H1 (cell line): ENCODE measurements around the gene SUPT7L. TPM values are rescaled to one million over a fixed set of nuclear protein-coding genes. Genes with fewer than 3 reads are reported as not detected.

ENCODE experiments used
- CTCF ChIA-PET: fragments of 300-600 bp; sonication (Branson Sonifier 250); formaldehyde crosslinking; loops from one replicate; lab custom pipeline; 2021; ENCODE audit not compliant: partially characterized antibody; lab: Charles Lee
- POLR2A ChIA-PET: fragments of 300-600 bp; sonication (Branson Sonifier 250); formaldehyde crosslinking; loops from one replicate; lab custom pipeline; 2021; ENCODE audit warnings: inconsistent platforms; ENCODE audit not compliant: partially characterized antibody; lab: Charles Lee
- DNase-seq, 2 experiments: peaks; one replicate each; pipeline versions ENCODE4 v3.0.0 to v3.0.0-alpha.2; 2010 to 2022; ENCODE audit warnings: low spot score in 2 of 2, low read depth in 1 of 2, mixed read lengths in 1 of 2
- FAIRE-seq: peaks from 2 replicates; lab custom pipeline; 2011; peaks lifted over from hg19 to GRCh38; lab: Jason Lieb, UNC
- H2AFZ ChIP-seq: 2 replicates; pipeline ENCODE4 v1.8.1; 2012; ENCODE audit warnings: low read length, inconsistent platforms
- H2AK5ac ChIP-seq: 2 replicates; pipeline ENCODE4 v1.6.1; 2013; ENCODE audit warnings: low read depth, low read length
- H2BK120ac ChIP-seq: replicated peaks from 2 replicates; pipeline ENCODE3; 2013; ENCODE audit warnings: low read depth, low read length, inconsistent platforms
- H2BK12ac ChIP-seq: 2 replicates; pipeline ENCODE4 v1.6.1; 2013; ENCODE audit warnings: low read depth, low read length
- H2BK15ac ChIP-seq: 2 replicates; pipeline ENCODE4 v1.6.1; 2013; ENCODE audit warnings: low read length
- H2BK20ac ChIP-seq: 2 replicates; pipeline ENCODE4 v1.6.1; 2013; ENCODE audit warnings: low read length
- H2BK5ac ChIP-seq: 2 replicates; pipeline ENCODE4 v1.6.1; 2013; ENCODE audit warnings: low read depth, low read length
- H3K14ac ChIP-seq: 2 replicates; pipeline ENCODE4 v1.6.1; 2013; ENCODE audit warnings: inconsistent platforms; ENCODE audit not compliant: insufficient read length
- H3K18ac ChIP-seq: 2 replicates; pipeline ENCODE4 v1.6.1; 2013; ENCODE audit warnings: low read length; ENCODE audit errors: extremely low read depth
- H3K23ac ChIP-seq: 2 replicates; pipeline ENCODE4 v1.6.1; 2013; ENCODE audit warnings: inconsistent platforms; ENCODE audit not compliant: insufficient read length
- H3K23me2 ChIP-seq: 2 replicates; pipeline ENCODE4 v1.6.1; 2013; ENCODE audit warnings: low read depth, low read length
- H3K27ac ChIP-seq: 2 replicates; pipeline ENCODE4 v1.6.1; 2011; ENCODE audit warnings: low read depth, low read length, inconsistent platforms
- H3K27me3 ChIP-seq, 4 experiments: replicated peaks in 1 of 4; 1 replicate in 1 of 4; 2 replicates in 3 of 4; pipeline versions ENCODE4 v1.6.1 to v1.8.1; 2011 to 2013; ENCODE audit warnings: low read length in 3 of 4, mild to moderate bottlenecking in 3 of 4, inconsistent platforms in 2 of 4, mixed read lengths in 2 of 4, moderate library complexity in 1 of 4; ENCODE audit not compliant: control insufficient read depth in 3 of 4, insufficient read depth in 3 of 4; ENCODE audit errors: extremely low read depth in 1 of 4
- H3K36me3 ChIP-seq, 4 experiments: 2 replicates each; pipeline versions ENCODE4 v1.6.1 to v1.8.1; 2011 to 2013; ENCODE audit warnings: mild to moderate bottlenecking in 4 of 4, low read length in 3 of 4, moderate library complexity in 2 of 4, control low read depth in 1 of 4, inconsistent platforms in 1 of 4; ENCODE audit not compliant: insufficient read depth in 4 of 4, control insufficient read depth in 2 of 4
- H3K4ac ChIP-seq: replicated peaks from 2 replicates; pipeline ENCODE3; 2013; ENCODE audit warnings: low read length, low read depth, mixed read lengths, inconsistent platforms; ENCODE audit not compliant: insufficient read length
- H3K4me1 ChIP-seq, 4 experiments: replicated peaks in 1 of 4; 1 replicate in 1 of 4; 2 replicates in 3 of 4; pipeline versions ENCODE4 v1.6.1 to v1.8.1; 2011 to 2013; ENCODE audit warnings: low read length in 3 of 4, inconsistent platforms in 2 of 4, mixed read lengths in 1 of 4; ENCODE audit not compliant: insufficient read depth in 4 of 4, control insufficient read depth in 3 of 4
- H3K4me2 ChIP-seq, 2 experiments: 2 replicates each; pipeline versions ENCODE4 v1.6.1 to v1.8.1; 2011 to 2013; ENCODE audit warnings: low read depth in 2 of 2, low read length in 2 of 2, control low read depth in 1 of 2, inconsistent platforms in 1 of 2, mild to moderate bottlenecking in 1 of 2; ENCODE audit not compliant: insufficient read depth in 1 of 2
- H3K4me3 ChIP-seq, 4 experiments: fragments of 200-600, 300-600 bp in 1 of 4; sonication (generic), shearing (Covaris generic), sonication (Bioruptor Twin) in 1 of 4; 2 replicates each; pipeline versions ENCODE4 v1.5.1 to v1.8.1; 2011 to 2016; ENCODE audit warnings: low read length in 4 of 4, low read depth in 3 of 4, control low read depth in 2 of 4, inconsistent platforms in 2 of 4, mild to moderate bottlenecking in 2 of 4, mixed read lengths in 1 of 4, moderate library complexity in 1 of 4; ENCODE audit not compliant: insufficient read depth in 2 of 4; ENCODE audit errors: extremely low read depth in 1 of 4
- H3K56ac ChIP-seq: replicated peaks from 2 replicates; pipeline ENCODE3; 2013; ENCODE audit warnings: low read depth, mild to moderate bottlenecking, mixed read lengths, low read length, inconsistent platforms; ENCODE audit not compliant: insufficient read length
- H3K79me1 ChIP-seq: 2 replicates; pipeline ENCODE4 v1.6.1; 2013; ENCODE audit warnings: low read depth, low read length, control low read depth
- H3K79me2 ChIP-seq, 2 experiments: 2 replicates each; pipeline versions ENCODE4 v1.6.1 to v1.8.1; 2012 to 2013; ENCODE audit warnings: low read length in 2 of 2, mild to moderate bottlenecking in 2 of 2, inconsistent platforms in 1 of 2; ENCODE audit not compliant: insufficient read depth in 2 of 2, control insufficient read depth in 1 of 2
- H3K9ac ChIP-seq, 4 experiments: replicated peaks in 1 of 4; 1 replicate in 1 of 4; 2 replicates in 3 of 4; pipeline versions ENCODE4 v1.6.1 to v1.8.1; 2011 to 2013; ENCODE audit warnings: low read depth in 3 of 4, low read length in 3 of 4, control low read depth in 2 of 4, mild to moderate bottlenecking in 2 of 4, moderate library complexity in 2 of 4, inconsistent platforms in 1 of 4; ENCODE audit errors: extremely low read depth in 1 of 4
- H3K9me3 ChIP-seq, 2 experiments: 2 replicates each; pipeline versions ENCODE4 v1.6.1 to v1.8.1; 2012 to 2013; ENCODE audit warnings: mild to moderate bottlenecking in 2 of 2, moderate library complexity in 2 of 2, control low read depth in 1 of 2, inconsistent platforms in 1 of 2, low read depth in 1 of 2, low read length in 1 of 2, mixed read lengths in 1 of 2; ENCODE audit not compliant: insufficient read depth in 2 of 2
- H4K20me1 ChIP-seq, 2 experiments: replicated peaks in 1 of 2; 2 replicates each; pipeline versions ENCODE3 to v1.8.1; 2011 to 2013; ENCODE audit warnings: inconsistent platforms in 2 of 2, low read length in 2 of 2, mild to moderate bottlenecking in 1 of 2; ENCODE audit not compliant: insufficient read depth in 2 of 2, control insufficient read depth in 1 of 2
- H4K5ac ChIP-seq: 2 replicates; pipeline ENCODE4 v1.6.1; 2013; ENCODE audit warnings: low read length, low read depth, mixed read lengths, inconsistent platforms; ENCODE audit not compliant: insufficient read length
- H4K8ac ChIP-seq: 2 replicates; pipeline ENCODE4 v1.8.0; 2013; ENCODE audit warnings: mild to moderate bottlenecking, moderate library complexity, low read length, inconsistent platforms; ENCODE audit not compliant: insufficient read depth; ENCODE audit errors: extremely low read depth
- H4K91ac ChIP-seq: replicated peaks from 2 replicates; pipeline ENCODE3; 2013; ENCODE audit warnings: low read length, mixed read lengths, inconsistent platforms; ENCODE audit not compliant: insufficient read length
- BACH1 ChIP-seq: IDR thresholded peaks from 2 replicates; pipeline ENCODE4 v1.6.1; 2012; ENCODE audit warnings: low read length, improper control_type of control experiment
- CHD2 ChIP-seq: IDR thresholded peaks from 2 replicates; pipeline ENCODE4 v1.6.1; 2012; ENCODE audit warnings: low read length, improper control_type of control experiment
- CTBP2 ChIP-seq: IDR thresholded peaks from 2 replicates; pipeline ENCODE4 v1.7.0; 2011; ENCODE audit warnings: borderline replicate concordance, mild to moderate bottlenecking, moderate library complexity, mixed read lengths, low read length; ENCODE audit not compliant: insufficient read depth, insufficient read length
- EGR1 ChIP-seq: IDR thresholded peaks from 2 replicates; pipeline ENCODE4 v1.6.1; 2011; ENCODE audit warnings: low read depth, low read length, borderline replicate concordance
- EZH2 ChIP-seq: fragments of 200-600 bp; sonication (generic); IDR thresholded peaks from 2 replicates; pipeline ENCODE4 v1.7.1; 2012; ENCODE audit warnings: low read depth, mild to moderate bottlenecking, moderate library complexity, low read length, inconsistent platforms; ENCODE audit not compliant: severe bottlenecking
- GTF2F1 ChIP-seq: IDR thresholded peaks from 2 replicates; pipeline ENCODE4 v1.6.1; 2012; ENCODE audit warnings: low read depth, low read length, improper control_type of control experiment, borderline replicate concordance
- HDAC6 ChIP-seq: IDR thresholded peaks from one replicate; pipeline ENCODE4 v1.7.1; 2012; ENCODE audit warnings: low read depth, mild to moderate bottlenecking, inconsistent platforms, low read length, moderate library complexity
- JUN ChIP-seq: IDR thresholded peaks from 2 replicates; pipeline ENCODE4 v1.6.1; 2011; ENCODE audit warnings: low read depth, mild to moderate bottlenecking, improper control_type of control experiment, low read length
- RBBP5 ChIP-seq: IDR thresholded peaks from 2 replicates; pipeline ENCODE4 v1.7.1; 2012; ENCODE audit warnings: low read depth, mild to moderate bottlenecking, inconsistent platforms, low read length, moderate library complexity, borderline replicate concordance
- SP2 ChIP-seq: IDR thresholded peaks from 2 replicates; pipeline ENCODE4 v1.6.1; 2012; ENCODE audit warnings: mild to moderate bottlenecking, low read length, inconsistent platforms
- SUZ12 ChIP-seq: fragments of 200-600 bp; sonication (generic); IDR thresholded peaks from 2 replicates; pipeline ENCODE4 v1.6.1; 2012; ENCODE audit warnings: mild to moderate bottlenecking, inconsistent platforms, low read length, moderate library complexity, mixed read lengths
- TEAD4 ChIP-seq: IDR thresholded peaks from 2 replicates; pipeline ENCODE4 v1.6.1; 2012; ENCODE audit warnings: low read depth, low read length, inconsistent platforms, mixed read lengths
- ZNF274 ChIP-seq: IDR thresholded peaks from 2 replicates; pipeline ENCODE4 v1.7.0; 2012; ENCODE audit warnings: low read length, borderline replicate concordance; ENCODE audit errors: extremely low read depth
- WGBS, 2 experiments: shearing (Covaris generic) in 1 of 2; methylation state at CpG; one replicate each; pipeline versions ENCODE4 v1.1.6 to v1.1.7; 2013 to 2015; ENCODE audit warnings: low lambda C conversion rate in 2 of 2, mixed read lengths in 2 of 2, inconsistent platforms in 1 of 2, low coverage in 1 of 2, missing lambda C conversion rate in 1 of 2; ENCODE audit not compliant: insufficient replicate concordance in 2 of 2, insufficient coverage in 1 of 2, insufficient read length in 1 of 2; ENCODE audit errors: extremely low coverage in 1 of 2, missing lambda C conversion rate in 1 of 2; 5-methylcytosine and 5-hydroxymethylcytosine counted together
- polyA plus RNA-seq, 7 experiments: library from polyadenylated mRNA; depleted of rRNA in 3 of 7; stranded (reverse) in 5 of 7; unstranded in 2 of 7; fragments of >200 nt in 5 of 7; fragments of 200-250 nt in 2 of 7; gene quantifications; 1 replicate in 5 of 7; 2 replicates in 1 of 7; 4 replicates in 1 of 7; pipeline versions ENCODE4 v1.2.1 to v1.2.3, GENCODE V29; 2011 to 2013; ENCODE audit warnings: missing spikeins in 2 of 7, mixed read lengths in 2 of 7
- total RNA-seq: library from RNA; stranded (reverse); fragmentation: NEBNext Ultra II Directional; extraction: Animal tissue kit (Norgen Biotek cat#: 25700); gene quantifications from 2 replicates; pipeline ENCODE4 v1.2.1, GENCODE V29; 2021
- TF ChIP-seq, protein P1 (sequence below): IDR thresholded peaks from 2 replicates; pipeline ENCODE4 v1.6.1; 2012; ENCODE audit warnings: inconsistent platforms

SUPT7L gene
- total and polyA plus RNA-seq, 2 of the 8 experiments (the other 6 are each of a cell fraction or from before 2014, with no cell fraction given) = 22.2 to 26.6 TPM

DNA sequence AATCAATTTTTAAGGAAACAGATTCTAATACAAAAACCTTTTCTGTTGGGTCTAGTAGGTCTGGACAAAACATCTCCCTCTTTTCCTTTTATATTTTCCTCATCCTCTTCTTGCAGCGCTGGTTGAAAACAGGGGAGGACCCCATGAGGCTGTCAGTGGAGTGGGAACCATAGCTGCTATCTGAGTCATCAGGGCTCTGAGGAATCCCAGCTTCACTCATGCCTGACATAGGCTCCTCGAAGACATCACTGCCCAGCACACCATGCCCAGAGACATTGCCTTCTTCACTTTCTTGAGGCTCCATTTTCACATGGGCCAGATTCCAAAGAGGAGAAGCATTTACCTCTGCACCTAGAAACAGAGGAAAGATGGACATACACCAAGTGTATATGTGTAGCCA lies 10.0 kb downstream of the SUPT7L start:
- no peaks in the 10 kb centered on the region for H4K20me1 ChIP-seq
- H4K8ac ChIP-seq = no peak overlapping the region
- H3K56ac ChIP-seq = no peak overlapping the region
- H3K4me2 ChIP-seq = no peak overlapping the region
- no peak overlapping the region for H3K9ac ChIP-seq
- H3K36me3 ChIP-seq = peaks cover 13 to 77% (median 44%) of the 10 kb centered on the region in 4 experiments
- H3K14ac ChIP-seq = no peak overlapping the region
- H2BK20ac ChIP-seq = no peak overlapping the region
- no peak overlapping the region for H3K23ac ChIP-seq
- no peak overlapping the region for H3K27ac ChIP-seq
- H3K4me3 ChIP-seq = no peak overlapping the region
- H4K5ac ChIP-seq = no peak overlapping the region
- no peaks in the 10 kb centered on the region for H3K9me3 ChIP-seq
- no peak overlapping the region for H2BK15ac ChIP-seq
- no peaks in the 10 kb centered on the region for H3K79me1 ChIP-seq
- WGBS, 2 experiments = 82% methylated on average over 2 of the region's 2 CpGs; no CpG with 5 or more reads in 1 of the 2 experiments
- H2AFZ ChIP-seq = no peak overlapping the region
- H3K27me3 ChIP-seq = no peaks in the 10 kb centered on the region
- no peak overlapping the region for H3K4ac ChIP-seq
- FAIRE-seq (no peak), DNase-seq (no peak)
- no peak overlapping the region for H4K91ac ChIP-seq
- no peak overlapping the region for H2BK120ac ChIP-seq
- no peak overlapping the region for H2AK5ac ChIP-seq
- no peak overlapping the region for H2BK12ac ChIP-seq
- no peaks in the 10 kb centered on the region for H3K4me1 ChIP-seq
- ChIA-PET POLR2A (interaction anchor here (1.4 to 1.7 kb wide), 2 partner anchors 13 to 199 kb away, joined by 3 to 6 read pairs; no protein-coding TSS in a partner anchor), CTCF (interaction anchor here (1.3 kb wide), 1 partner anchor 29 kb away, joined by 4 read pairs; no protein-coding TSS in a partner anchor)
- H3K79me2 ChIP-seq = no peaks in the 10 kb centered on the region
- H3K23me2 ChIP-seq = no peaks in the 10 kb centered on the region
- no peak overlapping the region for H3K18ac ChIP-seq
- H2BK5ac ChIP-seq = no peak overlapping the region
- TF ChIP-seq JUN = no peak
- no peak for TF ChIP-seq EZH2
- TF ChIP-seq HDAC6 = no peak
- TF ChIP-seq TEAD4 = no peak
- no peak for TF ChIP-seq ZNF274
- TF ChIP-seq GTF2F1 = no peak
- TF ChIP-seq CHD2 = no peak
- no peak for TF ChIP-seq EGR1
- TF ChIP-seq SUZ12 = no peak
- TF ChIP-seq, protein P1, sequence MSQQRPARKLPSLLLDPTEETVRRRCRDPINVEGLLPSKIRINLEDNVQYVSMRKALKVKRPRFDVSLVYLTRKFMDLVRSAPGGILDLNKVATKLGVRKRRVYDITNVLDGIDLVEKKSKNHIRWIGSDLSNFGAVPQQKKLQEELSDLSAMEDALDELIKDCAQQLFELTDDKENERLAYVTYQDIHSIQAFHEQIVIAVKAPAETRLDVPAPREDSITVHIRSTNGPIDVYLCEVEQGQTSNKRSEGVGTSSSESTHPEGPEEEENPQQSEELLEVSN = no peak
- TF ChIP-seq CTBP2 = no peak
- no peak for TF ChIP-seq SP2
- TF ChIP-seq BACH1 = no peak
- no peak for TF ChIP-seq RBBP5
